GM06990 (cell line): Measurements from ENCODE around the gene KCNQ5.

Source experiments
- DNase-seq: peaks from one replicate; pipeline ENCODE4 v3.0.0-alpha.2; 2011; ENCODE audit not compliant: insufficient read length; ENCODE audit errors: extremely low read depth
- H3K27me3 ChIP-seq: replicated peaks from 2 replicates; pipeline ENCODE4 v1.6.0; 2011; ENCODE audit warnings: low read length; ENCODE audit not compliant: control insufficient read depth, insufficient read depth
- H3K36me3 ChIP-seq: 2 replicates; pipeline ENCODE4 v1.5.1; 2011; ENCODE audit warnings: low read length; ENCODE audit not compliant: control insufficient read depth, insufficient read depth
- H3K4me3 ChIP-seq: replicated peaks from 2 replicates; pipeline ENCODE4 v1.5.1; 2011; ENCODE audit warnings: low read depth, mild to moderate bottlenecking, control low read depth, low read length
- TF ChIP-seq, protein P1 (sequence below): IDR thresholded peaks from 2 replicates; pipeline ENCODE4 v1.5.1; 2011; ENCODE audit warnings: low read length, control low read depth, mild to moderate bottlenecking, inconsistent platforms; ENCODE audit not compliant: insufficient read depth, poor library complexity, severe bottlenecking

The KCNQ5 gene

DNA sequence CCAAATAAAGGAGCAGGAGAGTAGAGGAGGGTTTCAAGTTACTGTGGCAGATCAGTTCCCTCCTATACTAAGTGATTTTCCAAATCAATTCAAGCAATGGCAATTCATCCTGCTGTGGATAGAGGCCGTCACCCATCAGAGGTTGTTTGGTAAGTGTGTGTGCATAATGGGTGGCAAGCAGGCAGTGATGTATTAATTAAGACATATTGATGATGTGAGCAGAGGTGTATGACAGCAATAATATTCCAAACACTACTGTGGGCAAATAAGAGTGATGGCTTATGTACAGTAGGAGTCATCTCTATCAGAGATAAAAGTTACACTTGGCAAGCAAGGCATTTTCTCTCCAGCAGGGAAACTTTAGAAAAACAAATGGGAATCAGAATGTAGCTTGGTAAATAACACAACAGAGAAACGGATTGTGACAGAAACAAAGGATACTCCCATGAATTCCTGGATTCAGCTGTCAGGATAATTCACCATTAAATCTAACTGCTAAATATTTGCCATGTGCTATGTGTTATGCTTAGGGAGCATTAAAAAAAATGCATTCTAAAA lies 407.1 kb downstream of the KCNQ5 start:
- no peaks in the 10 kb centered on the region for H3K36me3 ChIP-seq
- H3K4me3 ChIP-seq = no peak overlapping the region
- TF ChIP-seq, protein P1, sequence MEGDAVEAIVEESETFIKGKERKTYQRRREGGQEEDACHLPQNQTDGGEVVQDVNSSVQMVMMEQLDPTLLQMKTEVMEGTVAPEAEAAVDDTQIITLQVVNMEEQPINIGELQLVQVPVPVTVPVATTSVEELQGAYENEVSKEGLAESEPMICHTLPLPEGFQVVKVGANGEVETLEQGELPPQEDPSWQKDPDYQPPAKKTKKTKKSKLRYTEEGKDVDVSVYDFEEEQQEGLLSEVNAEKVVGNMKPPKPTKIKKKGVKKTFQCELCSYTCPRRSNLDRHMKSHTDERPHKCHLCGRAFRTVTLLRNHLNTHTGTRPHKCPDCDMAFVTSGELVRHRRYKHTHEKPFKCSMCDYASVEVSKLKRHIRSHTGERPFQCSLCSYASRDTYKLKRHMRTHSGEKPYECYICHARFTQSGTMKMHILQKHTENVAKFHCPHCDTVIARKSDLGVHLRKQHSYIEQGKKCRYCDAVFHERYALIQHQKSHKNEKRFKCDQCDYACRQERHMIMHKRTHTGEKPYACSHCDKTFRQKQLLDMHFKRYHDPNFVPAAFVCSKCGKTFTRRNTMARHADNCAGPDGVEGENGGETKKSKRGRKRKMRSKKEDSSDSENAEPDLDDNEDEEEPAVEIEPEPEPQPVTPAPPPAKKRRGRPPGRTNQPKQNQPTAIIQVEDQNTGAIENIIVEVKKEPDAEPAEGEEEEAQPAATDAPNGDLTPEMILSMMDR = no peak
- no peaks in the 10 kb centered on the region for H3K27me3 ChIP-seq
- no peak for DNase-seq

DNA sequence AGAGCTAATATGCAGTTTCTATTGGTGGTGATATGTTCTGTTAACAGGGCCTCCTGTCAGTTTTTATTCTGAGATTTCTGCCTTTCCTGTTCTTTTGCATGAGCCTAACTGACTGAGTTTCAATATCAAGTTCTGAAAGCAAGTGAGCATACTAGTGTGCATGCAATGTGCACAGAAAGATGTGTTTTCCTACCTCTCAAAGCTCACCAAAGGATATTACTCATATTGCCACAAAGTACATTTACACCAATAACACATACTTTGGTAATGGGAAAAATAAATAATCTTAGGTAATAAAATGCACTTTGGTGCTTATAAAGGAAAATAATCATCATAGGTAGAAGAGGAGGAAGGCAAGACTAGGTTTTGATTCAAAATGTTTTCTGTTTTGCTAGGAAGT lies 408.4 kb downstream of the KCNQ5 start:
- no peak for DNase-seq

DNA sequence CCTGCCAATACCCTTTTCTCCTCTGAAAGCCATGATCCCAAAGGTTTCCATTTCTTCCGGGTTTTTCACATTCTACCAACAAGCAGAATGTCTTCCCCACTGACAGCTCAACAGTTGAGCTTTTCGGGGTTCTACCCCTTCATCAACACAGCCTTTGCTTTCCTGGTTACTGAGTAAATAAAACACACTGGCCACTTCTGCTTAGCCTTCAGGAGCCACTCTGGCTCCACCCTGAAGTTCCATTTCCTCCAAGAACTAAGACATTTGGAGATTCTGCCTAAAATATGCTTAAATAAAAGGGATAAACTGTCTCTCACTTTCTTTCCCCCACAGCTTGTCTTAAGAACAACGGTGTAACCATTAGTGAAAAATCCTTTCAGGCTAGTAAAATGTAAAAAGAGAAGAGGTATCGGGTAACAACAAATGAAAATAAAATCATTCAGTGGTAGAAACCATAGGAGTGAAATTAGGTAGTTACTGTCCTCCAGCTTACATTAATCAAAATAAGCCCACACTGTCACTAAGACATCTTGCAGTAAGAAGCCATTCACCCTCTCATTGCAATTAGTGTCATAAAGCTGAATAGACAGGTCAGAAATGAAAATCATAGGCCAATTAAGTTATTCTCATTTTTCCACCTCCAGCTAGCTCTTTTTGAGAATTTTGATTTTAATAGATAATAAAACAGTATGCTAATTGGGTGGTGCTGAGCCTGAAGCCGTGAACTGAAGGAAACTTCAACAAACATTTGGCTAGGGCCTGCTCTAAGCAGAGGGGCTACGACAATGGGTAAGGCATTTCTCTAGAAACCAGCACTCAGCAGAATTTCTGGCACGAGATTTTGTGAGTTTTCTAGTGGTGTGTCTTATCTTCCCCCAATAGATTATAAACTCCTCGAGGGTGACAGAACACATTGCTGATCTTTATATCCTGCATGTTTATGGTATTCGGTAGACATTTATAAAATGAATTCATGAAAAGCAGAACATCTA lies 409.2 kb downstream of the KCNQ5 start:
- H3K36me3 ChIP-seq = no peaks in the 10 kb centered on the region
- no peak overlapping the region for H3K4me3 ChIP-seq
- H3K27me3 ChIP-seq = no peaks in the 10 kb centered on the region
- no peak for DNase-seq
- TF ChIP-seq, protein P1 = no peak

More for the DNA sequence above, 408.4 kb downstream of the KCNQ5 start:
- H3K27me3 ChIP-seq = no peaks in the 10 kb centered on the region
- no peaks in the 10 kb centered on the region for H3K36me3 ChIP-seq
- TF ChIP-seq, protein P1 = no peak
- H3K4me3 ChIP-seq = no peak overlapping the region

DNA sequence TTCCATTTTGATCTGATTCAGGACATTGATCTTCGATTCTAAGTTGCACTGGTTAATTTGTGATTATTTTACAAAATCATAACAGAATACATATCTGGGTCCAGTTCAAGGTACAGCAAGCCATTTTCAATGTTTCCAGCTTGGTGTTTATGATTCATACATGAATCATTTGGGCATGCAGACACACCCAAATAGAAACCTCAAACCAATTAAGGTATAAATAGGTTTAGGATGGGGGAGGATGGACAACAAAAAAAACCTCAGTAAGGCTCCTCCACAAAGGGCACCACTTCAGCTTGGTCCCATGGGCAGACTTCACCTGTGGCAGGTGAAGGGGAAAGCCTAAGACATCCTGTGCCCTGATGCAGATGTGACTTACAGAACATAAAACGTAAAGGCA lies 410.7 kb downstream of the KCNQ5 start:
- H3K27me3 ChIP-seq = no peaks in the 10 kb centered on the region
- no peaks in the 10 kb centered on the region for H3K36me3 ChIP-seq
- TF ChIP-seq, protein P1 = no peak
- no peak for DNase-seq
- no peak overlapping the region for H3K4me3 ChIP-seq

DNA sequence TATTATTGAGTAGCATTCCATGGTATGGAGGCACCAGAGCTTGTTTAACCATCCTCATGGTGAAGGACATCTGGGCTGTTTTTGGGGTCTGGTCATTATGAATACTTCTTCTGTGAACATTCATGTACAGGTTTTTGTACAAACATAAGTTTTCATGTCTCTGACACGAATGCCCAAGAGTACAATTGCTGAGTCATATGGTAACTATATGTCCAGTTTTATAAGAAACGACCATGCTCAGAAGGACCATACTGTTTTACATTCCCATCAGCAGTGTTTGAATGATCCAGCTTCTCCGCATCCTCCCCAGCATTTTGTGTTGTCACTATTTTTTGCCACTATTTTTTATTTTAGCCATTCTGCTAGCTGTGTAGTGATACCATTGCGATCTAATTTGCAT lies 414.8 kb downstream of the KCNQ5 start:
- H3K4me3 ChIP-seq = no peak overlapping the region
- no peaks in the 10 kb centered on the region for H3K27me3 ChIP-seq
- TF ChIP-seq, protein P1 = no peak
- H3K36me3 ChIP-seq = no peaks in the 10 kb centered on the region
- DNase-seq = no peak
